AG04450 (cell line): ENCODE data around the gene ATP8B2. TPM values are rescaled to one million over a fixed set of nuclear protein-coding genes. Genes with fewer than 3 reads are reported as not detected.

Experiments
- CTCF ChIA-PET: fragments of 300-600, 350-600 bp; formaldehyde crosslinking; extraction: SDS; loops from one replicate; lab custom pipeline; 2022; ENCODE audit warnings: antibody characterized with exemption, inconsistent platforms; lab: Charles Lee
- POLR2A ChIA-PET: fragments of 350-600 bp; formaldehyde crosslinking; extraction: SDS; loops from one replicate; lab custom pipeline; 2021; ENCODE audit warnings: antibody characterized with exemption, inconsistent platforms; lab: Yijun Ruan, JAX
- DNase-seq: peaks from one replicate; pipeline ENCODE4 v3.0.0-alpha.2; 2011; ENCODE audit warnings: low read depth, low spot score
- H3K27ac ChIP-seq: one replicate; pipeline ENCODE4 v1.5.1; 2012; ENCODE audit warnings: low read depth, low read length, control low read depth
- H3K27me3 ChIP-seq: one replicate; pipeline ENCODE4 v1.6.0; 2012; ENCODE audit warnings: low read length; ENCODE audit not compliant: control insufficient read depth, insufficient read depth
- H3K4me3 ChIP-seq: 2 replicates; pipeline ENCODE4 v1.5.1; 2011; ENCODE audit warnings: mild to moderate bottlenecking, low read depth, low read length, control low read depth
- H3K9me3 ChIP-seq: 2 replicates; pipeline ENCODE4 v1.5.1; 2012; ENCODE audit warnings: low read length; ENCODE audit not compliant: control insufficient read depth, insufficient read depth
- CTCF ChIP-seq: IDR thresholded peaks from 2 replicates; pipeline ENCODE4 v1.5.1; 2011; ENCODE audit warnings: low read depth, low read length, control low read depth, inconsistent platforms
- polyA plus RNA-seq: library from polyadenylated mRNA; depleted of rRNA; stranded (reverse); fragments of >200 nt; gene quantifications from 2 replicates; pipeline ENCODE4 v1.2.3, GENCODE V29; 2011

Gene ATP8B2
- polyA plus RNA-seq, 1 experiment: 42.5 TPM

DNA sequence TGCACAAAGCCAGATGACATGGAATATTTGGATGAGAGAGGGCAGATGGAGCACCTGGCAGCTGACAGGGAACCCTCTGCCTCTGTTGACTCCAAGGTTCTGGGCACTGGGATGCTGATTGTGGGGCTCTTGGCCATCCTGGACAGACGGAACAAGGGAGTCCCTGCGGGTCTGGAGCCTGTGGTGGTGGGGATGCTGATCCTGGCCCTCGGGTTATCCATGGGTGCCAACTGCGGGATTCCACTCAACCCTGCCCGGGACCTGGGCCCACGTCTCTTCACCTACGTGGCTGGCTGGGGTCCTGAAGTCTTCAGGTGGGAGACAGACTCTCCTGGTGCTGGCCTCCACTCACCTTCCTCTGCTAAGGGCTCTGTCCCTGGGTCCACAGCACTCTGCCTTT lies 1.8 kb upstream of the ATP8B2 start:
- CTCF ChIA-PET: interaction anchor here (1.1 to 6.5 kb wide), 5 partner anchors 7 to 124 kb away, joined by 3 to 127 read pairs (median 7); no protein-coding TSS in a partner anchor
- POLR2A ChIA-PET: no interaction called here
- no peak for TF ChIP-seq CTCF

GRCh38 chr1:154324241-154324640 lies 1.1 kb upstream of the ATP8B2 start:
- ChIA-PET CTCF (interaction anchor here (0.6 to 6.5 kb wide), 14 partner anchors 8 to 302 kb away, joined by 3 to 127 read pairs (median 4); no protein-coding TSS in a partner anchor), POLR2A (no interaction called here)
- no peak for DNase-seq
- TF ChIP-seq CTCF: no peak
- Histone ChIP-seq H3K4me3 (peak overlapping the region; percentile 89), H3K9me3 (no peaks in the 10 kb centered on the region), H3K27ac (no peak overlapping the region), H3K27me3 (peaks cover 22% of the 10 kb centered on the region)

More for the DNA sequence above, 1.8 kb upstream of the ATP8B2 start:
- H3K27me3 ChIP-seq: peaks cover 22% of the 10 kb centered on the region
- DNase-seq: no peak
- no peaks in the 10 kb centered on the region for H3K9me3 ChIP-seq
- no peak overlapping the region for H3K4me3 ChIP-seq
- H3K27ac ChIP-seq: no peak overlapping the region

- H3K4me3 ChIP-seq: peak overlapping the region; percentile 89
- ChIA-PET CTCF (interaction anchor here (0.6 to 6.5 kb wide), 25 partner anchors 8 to 657 kb away, joined by 3 to 127 read pairs (median 4); partner anchors contain the start of gene FLAD1), POLR2A (interaction anchor here (0.5 to 1.4 kb wide), 8 partner anchors 9 to 827 kb away, joined by 3 to 9 read pairs (median 3); partner anchors contain the start of genes RPS27 and UBAP2L)
- H3K27ac ChIP-seq: peak overlapping the region; percentile 99
- no peaks in the 10 kb centered on the region for H3K9me3 ChIP-seq
- TF ChIP-seq CTCF: peak; percentile 78
- DNase-seq: peak; percentile 73
- peaks cover 20% of the 10 kb centered on the region for H3K27me3 ChIP-seq
These were observed 539 bp downstream of the ATP8B2 start for GRCh38 chr1:154325583-154326545.

- ChIA-PET CTCF (interaction anchor here (0.6 to 6.5 kb wide), 17 partner anchors 8 to 656 kb away, joined by 3 to 127 read pairs (median 3); partner anchors contain the start of gene FLAD1), POLR2A (interaction anchor here (0.5 to 1.4 kb wide), 5 partner anchors 8 to 826 kb away, joined by 3 to 9 read pairs (median 3); partner anchors contain the start of genes RPS27 and UBAP2L)
- no peak for DNase-seq
- no peak for TF ChIP-seq CTCF
- Histone ChIP-seq H3K27me3 (peaks cover 17% of the 10 kb centered on the region), H3K27ac (peak overlapping the region; percentile 99), H3K9me3 (no peaks in the 10 kb centered on the region), H3K4me3 (peak overlapping the region; percentile 89)
These were observed 1.5 kb downstream of the ATP8B2 start for GRCh38 chr1:154326546-154327465.
